ENCODE measurements around the gene BAZ2A.

Gene BAZ2A

DNA sequence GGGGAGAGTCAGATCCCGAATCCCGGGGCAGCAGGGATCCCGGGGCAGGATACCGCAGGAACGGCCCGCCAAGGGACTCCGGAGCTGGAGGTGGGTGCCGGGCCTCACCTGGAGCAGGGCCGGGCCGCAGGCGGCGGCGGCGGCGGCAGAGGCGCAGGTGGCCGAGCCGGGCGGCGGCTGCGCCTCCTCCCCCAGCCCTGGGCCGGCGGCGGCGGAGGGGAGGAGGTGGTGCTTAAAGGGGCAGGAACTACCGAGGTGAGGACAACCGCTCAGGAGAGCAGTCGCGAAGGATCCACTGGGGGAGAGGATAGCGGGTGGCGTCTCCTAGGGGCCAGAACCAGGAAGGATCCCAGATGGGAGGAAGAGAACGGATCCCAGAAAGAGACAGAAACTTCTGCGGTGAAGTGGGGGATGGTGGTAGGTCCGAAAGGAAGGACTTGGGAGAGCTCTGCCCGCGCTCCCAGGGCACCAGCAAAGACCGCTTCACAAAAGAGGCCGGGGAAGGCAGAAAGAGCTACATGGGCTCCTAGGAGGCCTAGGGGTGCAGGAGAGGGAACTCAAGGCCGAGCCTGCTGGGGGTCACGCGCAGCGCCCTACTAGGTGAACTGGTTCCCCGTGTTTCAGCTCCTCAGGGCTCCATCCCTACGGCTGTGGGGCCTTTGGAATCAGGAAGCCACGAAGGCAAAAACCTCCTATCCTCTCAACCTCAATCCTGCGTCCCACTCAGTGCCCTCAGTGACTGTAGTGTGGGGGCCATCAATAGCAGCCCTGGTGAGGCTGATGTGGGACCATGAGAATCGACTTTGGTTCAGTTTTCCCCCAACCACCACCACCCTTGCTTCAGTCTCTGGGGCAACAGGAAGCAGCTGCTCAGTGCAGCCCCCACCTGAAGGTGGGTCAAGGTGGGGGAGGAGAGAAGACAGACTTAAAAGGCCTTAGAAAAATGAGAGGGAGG lies 5.0 kb upstream of the BAZ2A start:
- peak; percentile 36 for DNase-seq

DNA sequence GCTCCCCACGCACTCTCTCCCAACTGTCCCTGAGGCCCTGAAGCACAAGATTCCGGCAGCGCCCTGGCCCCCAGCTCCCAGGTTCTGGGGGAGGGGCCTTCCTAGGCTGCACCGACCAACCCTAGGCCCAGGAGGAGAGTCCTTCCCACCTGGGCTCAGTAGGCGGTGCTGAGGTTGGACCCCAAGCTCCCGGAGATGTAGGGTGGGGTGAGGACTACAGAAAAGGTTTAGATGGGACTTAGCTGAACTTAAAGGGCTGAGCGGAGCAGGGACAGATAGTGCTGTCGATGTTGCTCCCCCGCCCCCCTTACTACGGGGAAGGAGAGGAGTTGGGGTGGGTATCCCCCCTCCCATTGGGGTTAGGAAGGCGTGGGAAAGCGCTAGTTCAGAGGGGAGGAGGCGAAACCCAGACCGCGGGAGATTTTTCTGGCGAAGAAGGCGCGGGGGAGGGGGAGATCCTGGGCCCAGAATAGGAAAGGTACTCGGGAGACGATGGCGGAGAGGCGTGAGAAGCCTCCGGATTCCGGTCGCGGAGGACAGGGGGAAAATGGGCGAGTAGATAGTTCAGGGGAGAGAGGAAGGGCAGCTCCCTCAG lies 4.2 kb upstream of the BAZ2A start:
- peak; percentile 10 for DNase-seq

- no peak for DNase-seq
Observed at GRCh38 chr12:56633468-56634241, 3.5 kb upstream of the BAZ2A start.

DNA sequence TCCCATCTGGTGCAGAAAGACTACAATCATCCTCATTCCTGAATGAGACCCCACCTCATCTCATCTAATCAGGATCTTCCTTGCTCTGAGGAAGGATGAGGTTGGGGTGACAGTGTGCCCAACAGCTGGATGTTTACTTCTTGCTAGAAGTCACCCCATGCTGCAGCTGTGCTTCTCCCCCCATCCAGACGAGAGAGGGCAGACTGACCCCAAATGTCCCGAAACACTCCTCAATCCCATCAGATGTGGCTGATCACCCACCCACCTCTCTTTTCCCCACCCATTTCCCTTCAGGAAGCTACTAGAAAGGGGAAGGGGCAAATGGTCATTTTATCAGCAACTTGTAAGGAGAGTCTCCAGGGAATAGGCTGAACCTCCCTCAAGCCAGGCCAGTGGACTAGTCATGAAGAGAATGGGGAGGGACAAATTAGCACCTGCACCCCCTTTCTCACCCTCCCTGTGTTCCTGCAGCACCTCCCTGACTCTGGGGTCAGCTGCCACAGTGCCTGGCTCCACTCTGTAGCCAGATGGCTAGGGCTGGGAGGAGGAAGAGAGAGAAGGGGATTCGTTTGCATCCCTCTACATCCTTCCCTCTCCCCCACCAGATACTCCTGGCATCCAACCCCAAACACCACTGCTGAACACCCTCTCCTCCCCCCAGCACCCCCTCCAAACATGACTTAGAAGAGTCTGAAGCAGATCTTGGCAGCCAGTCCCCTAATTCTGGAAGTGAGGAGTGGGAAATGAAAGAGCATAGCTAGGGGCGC lies 2.8 kb upstream of the BAZ2A start:
- no peak for DNase-seq

- DNase-seq: peak; percentile 23
Observed at GRCh38 chr12:56631790-56632700, 1.9 kb upstream of the BAZ2A start.

DNA sequence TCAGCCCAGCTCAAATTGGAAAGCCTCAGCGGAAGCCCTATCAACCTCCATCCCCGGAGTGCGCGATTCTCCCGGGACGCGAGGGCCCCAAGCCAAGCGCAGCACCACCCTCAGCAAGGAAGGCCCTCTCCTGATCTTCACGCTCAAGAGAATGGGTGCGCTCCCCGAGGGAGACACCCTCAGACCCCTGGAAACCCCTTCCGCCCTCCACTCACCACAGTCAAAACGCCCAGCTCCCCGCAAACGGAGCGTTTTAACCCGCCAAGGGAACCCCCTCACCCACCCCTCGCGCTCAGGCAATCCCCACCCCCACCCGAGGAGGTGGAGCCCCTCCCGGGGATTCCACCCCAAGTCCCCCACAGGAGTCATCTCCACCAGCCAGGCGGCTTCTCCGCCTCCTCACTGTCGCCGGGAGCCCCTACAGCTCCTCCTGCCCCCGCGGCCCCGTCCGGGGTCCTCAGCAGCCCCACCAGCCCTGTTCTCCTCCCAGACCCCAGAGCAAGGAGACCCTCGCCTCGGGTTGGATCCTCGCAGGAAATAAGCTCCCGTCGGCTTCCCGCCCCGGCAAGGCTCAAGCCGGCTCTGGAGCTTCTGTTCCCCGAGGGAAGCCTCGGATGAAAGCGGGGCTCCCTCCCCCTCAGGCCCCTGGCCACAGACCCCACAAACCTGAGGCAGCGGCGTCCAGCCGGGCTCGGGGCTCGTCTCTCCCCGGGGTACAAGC lies 507 bp downstream of the BAZ2A start:
- peak; percentile 43 for DNase-seq

- DNase-seq: peak; percentile 52
Observed at GRCh38 chr12:56628671-56629458, 1.3 kb downstream of the BAZ2A start.

GRCh38 chr12:56626701-56627100 lies 3.4 kb downstream of the BAZ2A start:
- no peak for DNase-seq

DNA sequence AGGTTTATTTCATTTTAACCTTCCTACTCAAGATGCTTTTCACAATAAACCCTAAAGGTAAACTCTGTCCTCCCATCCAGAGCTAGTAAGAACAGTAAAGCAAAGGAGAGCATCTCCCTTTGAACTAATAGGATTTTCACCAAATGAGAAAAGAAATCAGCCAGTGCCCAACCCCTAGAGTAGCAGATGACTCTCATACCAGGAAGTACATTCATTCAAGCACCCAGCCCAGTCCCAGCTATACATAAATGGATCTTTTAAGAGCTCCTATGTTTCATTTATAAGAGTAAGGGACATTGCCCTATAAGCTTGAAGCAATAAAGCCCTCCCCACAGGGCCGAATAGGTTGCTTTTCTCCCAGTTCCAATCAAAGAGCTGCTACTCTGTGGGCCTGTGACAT lies 7.6 kb downstream of the BAZ2A start:
- no peak for DNase-seq

DNA sequence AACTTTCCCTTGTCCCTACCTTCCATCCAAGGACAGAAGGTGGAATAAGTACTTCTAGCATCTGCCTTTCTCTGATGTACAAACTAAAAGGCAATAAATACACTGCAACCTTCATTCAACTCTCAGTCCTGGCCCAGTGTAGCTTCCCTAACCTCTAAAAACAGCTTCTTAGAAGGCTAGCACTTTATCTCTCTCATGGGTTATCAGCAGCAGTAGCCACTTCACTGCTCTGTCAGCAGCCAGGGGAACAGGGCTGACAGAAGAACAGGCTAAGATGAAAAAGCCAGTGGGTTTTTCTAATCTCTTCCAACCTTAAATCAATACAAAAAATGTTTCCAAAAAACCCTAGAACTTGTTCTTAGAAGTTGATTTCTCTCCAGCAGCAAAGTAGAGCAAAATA lies 13.2 kb downstream of the BAZ2A start:
- DNase-seq: no peak

- no peak for DNase-seq
Observed at GRCh38 chr12:56616244-56616643, 13.9 kb downstream of the BAZ2A start.

GRCh38 chr12:56614627-56615026 lies 15.5 kb downstream of the BAZ2A start:
- no peak for DNase-seq

GRCh38 chr12:56604355-56604754 lies 25.8 kb downstream of the BAZ2A start:
- DNase-seq: no peak

GRCh38 chr12:56602239-56602638 lies 27.9 kb downstream of the BAZ2A start:
- DNase-seq: no peak

- DNase-seq: no peak
Observed at GRCh38 chr12:56601503-56601902, 28.6 kb downstream of the BAZ2A start.

GRCh38 chr12:56600753-56601152 lies 29.4 kb downstream of the BAZ2A start:
- DNase-seq: no peak

- DNase-seq: no peak
Observed at GRCh38 chr12:56599797-56600196, 30.3 kb downstream of the BAZ2A start.

- no peak for DNase-seq
Observed at GRCh38 chr12:56599041-56599440, 31.1 kb downstream of the BAZ2A start.

GRCh38 chr12:56596815-56597214 lies 33.3 kb downstream of the BAZ2A start:
- DNase-seq: no peak

All from effector CD8-positive, alpha-beta T cell (primary cell).